ENCODE data around the gene BRD3.

DNA sequence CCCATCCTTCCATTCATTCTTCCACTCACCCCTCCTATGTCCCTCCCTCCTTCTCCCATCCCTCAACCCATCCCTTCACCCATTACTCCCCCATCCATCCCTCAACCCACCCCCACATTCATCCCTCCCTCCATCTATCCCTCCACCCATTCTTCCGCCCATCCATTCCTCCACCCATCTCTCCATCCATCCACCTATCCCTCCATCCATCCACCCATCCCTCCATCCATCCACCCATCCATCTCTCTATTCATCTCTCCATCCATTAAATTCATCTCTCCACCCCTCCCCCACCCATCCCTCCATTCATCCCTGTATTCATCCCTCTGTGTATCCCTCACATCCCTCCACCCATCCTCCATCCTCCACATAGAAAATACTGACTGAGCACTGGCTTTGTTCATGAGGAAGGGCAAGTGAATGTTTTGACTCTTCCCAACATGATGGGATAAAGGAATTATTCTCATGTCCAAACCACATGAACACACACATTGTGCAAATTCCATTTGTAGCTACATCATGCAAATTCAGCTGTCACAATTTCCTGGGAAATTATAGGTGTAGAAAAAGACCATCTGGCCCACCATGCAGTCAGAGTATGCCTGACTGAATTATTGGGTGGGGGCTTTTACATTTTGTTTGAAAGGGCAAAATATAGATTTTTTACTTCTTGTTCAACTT, 68.8 kb downstream of the BRD3 start:
- TF ChIP-seq, protein P1, sequence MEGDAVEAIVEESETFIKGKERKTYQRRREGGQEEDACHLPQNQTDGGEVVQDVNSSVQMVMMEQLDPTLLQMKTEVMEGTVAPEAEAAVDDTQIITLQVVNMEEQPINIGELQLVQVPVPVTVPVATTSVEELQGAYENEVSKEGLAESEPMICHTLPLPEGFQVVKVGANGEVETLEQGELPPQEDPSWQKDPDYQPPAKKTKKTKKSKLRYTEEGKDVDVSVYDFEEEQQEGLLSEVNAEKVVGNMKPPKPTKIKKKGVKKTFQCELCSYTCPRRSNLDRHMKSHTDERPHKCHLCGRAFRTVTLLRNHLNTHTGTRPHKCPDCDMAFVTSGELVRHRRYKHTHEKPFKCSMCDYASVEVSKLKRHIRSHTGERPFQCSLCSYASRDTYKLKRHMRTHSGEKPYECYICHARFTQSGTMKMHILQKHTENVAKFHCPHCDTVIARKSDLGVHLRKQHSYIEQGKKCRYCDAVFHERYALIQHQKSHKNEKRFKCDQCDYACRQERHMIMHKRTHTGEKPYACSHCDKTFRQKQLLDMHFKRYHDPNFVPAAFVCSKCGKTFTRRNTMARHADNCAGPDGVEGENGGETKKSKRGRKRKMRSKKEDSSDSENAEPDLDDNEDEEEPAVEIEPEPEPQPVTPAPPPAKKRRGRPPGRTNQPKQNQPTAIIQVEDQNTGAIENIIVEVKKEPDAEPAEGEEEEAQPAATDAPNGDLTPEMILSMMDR (IDR thresholded peaks at IDR 0.05) = no peak
- no peak for TF ChIP-seq POLR2A (IDR thresholded peaks at IDR 0.05)

Measured in testis (tissue), 2 donors.